DND-41 (cell line): ENCODE results near the gene ITGAV.

Source experiments
- EZH2 ChIP-seq: IDR thresholded peaks from 3 replicates; pipeline ENCODE4 v1.6.1; 2012; ENCODE audit warnings: borderline replicate concordance, low read depth, mild to moderate bottlenecking, moderate library complexity, low read length, inconsistent platforms; ENCODE audit not compliant: severe bottlenecking
- TF ChIP-seq, protein P1 (sequence below): IDR thresholded peaks from 2 replicates; pipeline ENCODE4 v1.5.1; 2012; ENCODE audit warnings: borderline replicate concordance, low read length, moderate library complexity, mild to moderate bottlenecking; ENCODE audit not compliant: poor library complexity, severe bottlenecking; ENCODE audit errors: extremely low read depth

- TF ChIP-seq, protein P1, sequence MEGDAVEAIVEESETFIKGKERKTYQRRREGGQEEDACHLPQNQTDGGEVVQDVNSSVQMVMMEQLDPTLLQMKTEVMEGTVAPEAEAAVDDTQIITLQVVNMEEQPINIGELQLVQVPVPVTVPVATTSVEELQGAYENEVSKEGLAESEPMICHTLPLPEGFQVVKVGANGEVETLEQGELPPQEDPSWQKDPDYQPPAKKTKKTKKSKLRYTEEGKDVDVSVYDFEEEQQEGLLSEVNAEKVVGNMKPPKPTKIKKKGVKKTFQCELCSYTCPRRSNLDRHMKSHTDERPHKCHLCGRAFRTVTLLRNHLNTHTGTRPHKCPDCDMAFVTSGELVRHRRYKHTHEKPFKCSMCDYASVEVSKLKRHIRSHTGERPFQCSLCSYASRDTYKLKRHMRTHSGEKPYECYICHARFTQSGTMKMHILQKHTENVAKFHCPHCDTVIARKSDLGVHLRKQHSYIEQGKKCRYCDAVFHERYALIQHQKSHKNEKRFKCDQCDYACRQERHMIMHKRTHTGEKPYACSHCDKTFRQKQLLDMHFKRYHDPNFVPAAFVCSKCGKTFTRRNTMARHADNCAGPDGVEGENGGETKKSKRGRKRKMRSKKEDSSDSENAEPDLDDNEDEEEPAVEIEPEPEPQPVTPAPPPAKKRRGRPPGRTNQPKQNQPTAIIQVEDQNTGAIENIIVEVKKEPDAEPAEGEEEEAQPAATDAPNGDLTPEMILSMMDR = no peak
- TF ChIP-seq EZH2 = no peak
Measured at GRCh38 chr2:186653511-186653910, 63.7 kb downstream of the ITGAV start.
